ENCODE data around the gene MTSS2. TPM values are rescaled to one million over a fixed set of nuclear protein-coding genes. Genes with fewer than 3 reads are reported as not detected.

MTSS2 gene
- total and polyA plus RNA-seq, 2 of the 4 experiments (the other 2 are of a cell fraction), result 9.1 to 86.2 TPM

GRCh38 chr16:70703835-70704381, 18.1 kb upstream of the MTSS2 start:
- in situ Hi-C loops (cut with MboI; ENCODE audit: low sequenced_read_pairs) (no loop called here), intact Hi-C loops (cut with micrococcal nuclease) (loop anchor here (1.0 kb wide), 1 partner anchor 34 kb away; no protein-coding TSS in a partner anchor), dilution Hi-C loops (cut with HindIII; ENCODE audit: low sequenced_read_pairs, unreplicated experiment) (no loop called here)
- H3K9me3 ChIP-seq (ENCODE audit: control insufficient read depth, insufficient read depth, low read length), result no peaks in the 10 kb centered on the region
- H4K91ac ChIP-seq (ENCODE audit: insufficient read depth, low read depth, low read length), result peak overlapping the region; percentile 99
- no peaks in the 10 kb centered on the region; the same call in 1 of the 2 replicates for H3K36me3 ChIP-seq (ENCODE audit: control insufficient read depth, insufficient read depth, low read length)
- DNase-seq (no peak), ATAC-seq (ENCODE audit: low read depth) (no peak)
- H3K4me3 ChIP-seq (ENCODE audit: insufficient read depth, low read depth, low read length), result no peak overlapping the region
- peak overlapping the region; percentile 97 for H3K4ac ChIP-seq (ENCODE audit: low read depth, low read length)
- H2AK5ac ChIP-seq (ENCODE audit: low read depth, low read length), result peak overlapping the region; percentile 100
- peaks cover 58% of the 10 kb centered on the region for H3K9me1 ChIP-seq (ENCODE audit: insufficient read depth, low read length)
- BruUV-seq (replicated peaks), result no TSS peak
- peak overlapping the region; percentile 80 for H3K27ac ChIP-seq (ENCODE audit: insufficient read depth, low read length)
- WGBS, 2 experiments (ENCODE audit: extremely low coverage in 2 of 2, insufficient read length in 1 of 2), result 100% methylated on average over 2 of the region's 6 CpGs; no CpG with 5 or more reads in 1 of the 2 experiments
- H3K4me2 ChIP-seq (ENCODE audit: low read depth, low read length), result no peak overlapping the region
- POLR2A ChIA-PET (ENCODE audit: unreplicated experiment), result interaction anchor here (0.8 kb wide), 1 partner anchor 17 kb away, joined by 4 read pairs; no protein-coding TSS in a partner anchor
- peak overlapping the region; percentile 96 for H2BK5ac ChIP-seq (ENCODE audit: low read depth, low read length, poor library complexity, severe bottlenecking)
- no peaks in the 10 kb centered on the region for H4K20me1 ChIP-seq (ENCODE audit: insufficient read depth, low read length)
- H3K4me1 ChIP-seq (ENCODE audit: control insufficient read depth, insufficient read depth, low read length), result peaks cover 65% of the 10 kb centered on the region
- peak overlapping the region; percentile 79 for H3K14ac ChIP-seq (replicated peaks; ENCODE audit: low read depth, low read length)
- no peaks in the 10 kb centered on the region for H3K27me3 ChIP-seq (ENCODE audit: control insufficient read depth, insufficient read depth, low read length)
- peak overlapping the region; percentile 3 for H3K9ac ChIP-seq (ENCODE audit: low read depth, low read length)
- H2BK120ac ChIP-seq (ENCODE audit: low read depth, low read length), result peak overlapping the region; percentile 99
- peak overlapping the region; percentile 97 for H2BK20ac ChIP-seq (ENCODE audit: low read depth, low read length)
- peak overlapping the region; percentile 89 for H2AFZ ChIP-seq (replicated peaks; ENCODE audit: low read length, poor library complexity)
- peak overlapping the region; percentile 70 for H3K18ac ChIP-seq (ENCODE audit: low read depth, low read length)
- CTCF ChIA-PET, result interaction anchor here (1.0 to 2.0 kb wide), 6 partner anchors 11 to 67 kb away, joined by 5 to 12 read pairs (median 6); no protein-coding TSS in a partner anchor
- peak overlapping the region; percentile 27; the same call in 1 of the 2 replicates for H3K56ac ChIP-seq (ENCODE audit: extremely low read depth, insufficient read depth, low read length)
- peak overlapping the region; percentile 67 for H3K23ac ChIP-seq (ENCODE audit: low read depth, low read length)
- peak overlapping the region; percentile 53; the same call in 2 of the 3 replicates for H2BK15ac ChIP-seq (ENCODE audit: low read depth, low read length)
- H4K5ac ChIP-seq (ENCODE audit: low read depth, low read length), result peak overlapping the region; percentile 42
- peak overlapping the region; percentile 4 to 73; a peak in 3 of 4 replicates for H4K8ac ChIP-seq (ENCODE audit: low read depth in 2 of 2, low read length in 2 of 2)
- peak overlapping the region; percentile 86 for H2AK9ac ChIP-seq (replicated peaks; ENCODE audit: low read depth, low read length, poor library complexity)
- peaks cover 0 to 61% of the 10 kb centered on the region in 2 experiments; a peak in 2 of 4 replicates for H3K79me1 ChIP-seq (ENCODE audit: low read depth in 1 of 2, low read length in 2 of 2)
- no peak for TF ChIP-seq FOS (IDR thresholded peaks at IDR 0.05; ENCODE audit: low read depth, low read length)
- no peak for TF ChIP-seq MAZ (IDR thresholded peaks at IDR 0.05; ENCODE audit: borderline replicate concordance, low read depth, low read length)
- no peak for TF ChIP-seq POLR2A (IDR thresholded peaks at IDR 0.05; ENCODE audit: low read depth, low read length)
- TF ChIP-seq RFX5 (IDR thresholded peaks at IDR 0.05; ENCODE audit: low read depth, low read length), result no peak
- TF ChIP-seq MXI1 (IDR thresholded peaks at IDR 0.05; ENCODE audit: borderline replicate concordance, low read depth, low read length), result no peak
- TF ChIP-seq BHLHE40 (IDR thresholded peaks at IDR 0.05; ENCODE audit: low read depth, low read length), result no peak
- TF ChIP-seq SMC3 (IDR thresholded peaks at IDR 0.05; ENCODE audit: low read depth, low read length), result no peak
- TF ChIP-seq USF2 (IDR thresholded peaks at IDR 0.05; ENCODE audit: low read depth, low read length), result no peak
- no peak for TF ChIP-seq CTCF (conservative IDR thresholded peaks at IDR 0.05; ENCODE audit: low read depth, low read length)
- TF ChIP-seq RAD21 (IDR thresholded peaks at IDR 0.05; ENCODE audit: low read length), result no peak
- TF ChIP-seq RCOR1 (IDR thresholded peaks at IDR 0.05; ENCODE audit: insufficient replicate concordance, low read length), result no peak
- no peak for TF ChIP-seq CHD1 (IDR thresholded peaks at IDR 0.05; ENCODE audit: low read depth, low read length)
- no peak for TF ChIP-seq NFE2L2 (IDR thresholded peaks at IDR 0.05; ENCODE audit: low read depth, low read length)
- no peak for TF ChIP-seq CEBPB (IDR thresholded peaks at IDR 0.05; ENCODE audit: low read depth, low read length)
- TF ChIP-seq MAFK (IDR thresholded peaks at IDR 0.05; ENCODE audit: low read depth, low read length), result no peak

All from IMR-90 (cell line).